Trophoblast cell (in vitro differentiated cells and primary cell): ENCODE results near the gene TMEM54.

Experiments
- DNase-seq, 2 donors: peaks; one replicate each; pipeline ENCODE4 v3.0.0-alpha.2; 2016
- H2AFZ ChIP-seq: 2 replicates; pipeline ENCODE4 v1.6.1; 2013; ENCODE audit warnings: low read length, moderate library complexity, mild to moderate bottlenecking; ENCODE audit not compliant: insufficient read depth, poor library complexity
- H2AK5ac ChIP-seq: 2 replicates; pipeline ENCODE4 v1.6.1; 2013; ENCODE audit warnings: mild to moderate bottlenecking, low read length
- H2BK120ac ChIP-seq: 2 replicates; pipeline ENCODE4 v1.6.1; 2013; ENCODE audit warnings: low read length, mild to moderate bottlenecking, moderate library complexity; ENCODE audit not compliant: insufficient read depth, poor library complexity
- H2BK12ac ChIP-seq: 2 replicates; pipeline ENCODE4 v1.6.1; 2013; ENCODE audit warnings: mild to moderate bottlenecking, low read length, moderate library complexity
- H2BK5ac ChIP-seq: 2 replicates; pipeline ENCODE4 v1.6.1; 2013; ENCODE audit warnings: low read length, low read depth, moderate library complexity, mild to moderate bottlenecking; ENCODE audit not compliant: poor library complexity
- H3K14ac ChIP-seq: 2 replicates; pipeline ENCODE4 v1.6.1; 2013; ENCODE audit warnings: mild to moderate bottlenecking, low read length
- H3K18ac ChIP-seq: 2 replicates; pipeline ENCODE4 v1.6.1; 2013; ENCODE audit warnings: mild to moderate bottlenecking, low read length
- H3K23ac ChIP-seq: 2 replicates; pipeline ENCODE4 v1.6.1; 2013; ENCODE audit warnings: low read length
- H3K27ac ChIP-seq: 2 replicates; pipeline ENCODE4 v1.5.1; 2013; ENCODE audit warnings: low read depth, mild to moderate bottlenecking, inconsistent platforms, low read length, moderate library complexity
- H3K27me3 ChIP-seq: 2 replicates; pipeline ENCODE4 v1.6.1; 2013; ENCODE audit warnings: inconsistent platforms, mild to moderate bottlenecking, low read length, moderate library complexity; ENCODE audit not compliant: insufficient read depth
- H3K36me3 ChIP-seq, 2 experiments: 1 replicate in 1 of 2; 2 replicates in 1 of 2; pipeline ENCODE4 v1.6.1; 2013; ENCODE audit warnings: low read length in 2 of 2, mild to moderate bottlenecking in 2 of 2, moderate library complexity in 1 of 2; ENCODE audit not compliant: insufficient read depth in 2 of 2, control insufficient read depth in 1 of 2
- H3K4ac ChIP-seq: 2 replicates; pipeline ENCODE4 v1.6.1; 2013; ENCODE audit warnings: low read depth, mild to moderate bottlenecking, low read length, moderate library complexity
- H3K4me1 ChIP-seq, 2 experiments: 1 replicate in 1 of 2; 2 replicates in 1 of 2; pipeline ENCODE4 v1.6.1; 2013; ENCODE audit warnings: low read length in 2 of 2, mild to moderate bottlenecking in 2 of 2, moderate library complexity in 1 of 2; ENCODE audit not compliant: insufficient read depth in 2 of 2, control insufficient read depth in 1 of 2
- H3K4me2 ChIP-seq: 2 replicates; pipeline ENCODE4 v1.6.1; 2013; ENCODE audit warnings: inconsistent platforms, mild to moderate bottlenecking, low read length, moderate library complexity
- H3K4me3 ChIP-seq: 2 replicates; pipeline ENCODE4 v1.5.1; 2013; ENCODE audit warnings: mild to moderate bottlenecking, low read depth, low read length, inconsistent platforms
- H3K79me1 ChIP-seq: one replicate; pipeline ENCODE4 v1.6.1; 2013; ENCODE audit warnings: low read length
- H3K79me2 ChIP-seq: 2 replicates; pipeline ENCODE4 v1.6.1; 2013; ENCODE audit warnings: low read length, mild to moderate bottlenecking; ENCODE audit not compliant: control insufficient read depth, insufficient read depth, poor library complexity
- H3K9ac ChIP-seq: 2 replicates; pipeline ENCODE4 v1.6.1; 2013; ENCODE audit warnings: mild to moderate bottlenecking, low read length
- H3K9me3 ChIP-seq: 2 replicates; pipeline ENCODE4 v1.6.1; 2013; ENCODE audit warnings: low read depth, mild to moderate bottlenecking, control low read depth, inconsistent platforms, low read length; ENCODE audit not compliant: insufficient read depth
- H4K12ac ChIP-seq: 2 replicates; pipeline ENCODE4 v1.6.1; 2013; ENCODE audit warnings: low read depth, mild to moderate bottlenecking, low read length, moderate library complexity
- H4K8ac ChIP-seq: 2 replicates; pipeline ENCODE4 v1.6.1; 2013; ENCODE audit warnings: low read depth, mild to moderate bottlenecking, low read length, moderate library complexity
- H4K91ac ChIP-seq: one replicate; pipeline ENCODE4 v1.6.1; 2013; ENCODE audit warnings: low read depth, mild to moderate bottlenecking, low read length, moderate library complexity
- WGBS: extraction: QIAGEN DNeasy Blood & Tissue Kit; methylation state at CpG from one replicate; pipeline ENCODE4 v1.1.7; 2013; ENCODE audit warnings: missing lambda C conversion rate; ENCODE audit not compliant: insufficient read length, insufficient coverage; ENCODE audit errors: extremely low coverage; 5-methylcytosine and 5-hydroxymethylcytosine counted together

TMEM54 gene

DNA sequence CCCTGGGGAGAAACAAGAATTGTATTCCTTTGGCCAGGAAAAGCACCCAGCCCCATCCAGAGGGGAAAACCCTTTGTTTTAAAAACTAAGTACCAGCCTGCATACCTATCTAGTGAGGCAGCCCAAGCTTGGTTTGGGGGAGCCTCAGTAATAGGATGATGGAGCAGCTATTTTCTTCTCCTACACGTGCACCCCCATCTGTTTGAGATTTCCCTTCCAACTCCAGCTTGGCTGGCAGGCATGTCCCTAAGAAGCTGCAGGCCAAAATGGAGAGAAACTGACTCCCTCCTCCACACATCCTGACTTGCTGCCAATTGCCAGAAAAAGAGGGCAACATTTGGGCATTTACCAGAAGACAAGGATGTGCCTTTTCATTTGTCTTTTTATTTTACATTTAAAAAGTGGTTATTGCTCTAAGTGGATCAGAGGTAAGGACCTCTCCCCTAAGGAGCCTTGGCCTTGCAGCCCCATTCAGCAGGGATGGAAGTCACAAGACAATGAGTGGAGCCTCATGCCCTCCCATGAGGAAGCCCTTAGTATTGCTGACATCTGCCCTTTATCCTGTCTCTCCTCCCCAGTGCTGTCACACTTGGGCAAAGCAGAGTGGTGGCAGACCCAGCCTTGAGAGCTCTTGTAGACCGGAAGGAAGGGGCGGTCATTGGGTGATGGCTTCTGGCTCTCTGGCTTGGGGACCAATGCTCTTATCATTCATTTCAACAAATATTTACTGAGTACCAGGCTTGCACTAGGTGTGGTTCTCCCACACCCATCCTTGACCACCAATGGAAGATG, 39.1 kb downstream of the TMEM54 start:
- H3K4me1 ChIP-seq: no peaks in the 10 kb centered on the region
- no peaks in the 10 kb centered on the region for H3K79me1 ChIP-seq
- H3K79me2 ChIP-seq: no peaks in the 10 kb centered on the region
- H3K27me3 ChIP-seq: no peaks in the 10 kb centered on the region
- no peak overlapping the region for H3K4me2 ChIP-seq
- peaks cover 2% of the 10 kb centered on the region for H3K9me3 ChIP-seq
- no peak overlapping the region for H2BK120ac ChIP-seq
- H2AK5ac ChIP-seq: no peak overlapping the region
- H2AFZ ChIP-seq: no peak overlapping the region
- no peak overlapping the region for H2BK5ac ChIP-seq
- WGBS: no CpG with 5 or more reads among the region's 3 CpGs
- no peak overlapping the region for H2BK12ac ChIP-seq
- no peak for DNase-seq
- H3K14ac ChIP-seq: no peak overlapping the region
- no peak overlapping the region for H4K12ac ChIP-seq
- no peak overlapping the region for H3K23ac ChIP-seq
- no peak overlapping the region for H3K27ac ChIP-seq
- no peak overlapping the region for H3K4ac ChIP-seq
- H4K8ac ChIP-seq: no peak overlapping the region
- H3K4me3 ChIP-seq: no peak overlapping the region
- H4K91ac ChIP-seq: no peak overlapping the region
- no peak overlapping the region for H3K18ac ChIP-seq
- H3K36me3 ChIP-seq: peaks cover 0 to 8% of the 10 kb centered on the region in 2 experiments
- H3K9ac ChIP-seq: no peak overlapping the region

DNA sequence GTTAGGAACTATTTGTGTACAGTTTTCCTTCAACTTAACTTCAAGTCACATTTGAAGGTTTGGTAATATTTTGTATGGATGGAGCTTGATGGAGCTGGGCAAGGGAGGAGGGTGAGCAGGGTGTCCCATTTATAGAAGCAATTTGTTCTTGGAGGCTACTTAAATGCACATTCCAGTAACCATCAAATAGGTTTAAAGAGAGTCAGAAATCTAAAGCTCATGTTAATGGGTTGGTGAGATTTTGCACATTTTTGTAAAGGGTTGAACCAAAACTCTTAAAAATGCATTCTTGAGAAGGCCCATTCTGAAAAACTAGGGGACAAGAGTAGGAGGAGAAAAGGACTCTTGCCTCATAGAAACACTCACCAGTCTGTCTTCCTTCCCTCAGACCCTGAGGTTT, 40.6 kb downstream of the TMEM54 start:
- Histone ChIP-seq H3K79me1 (no peaks in the 10 kb centered on the region), H3K18ac (no peak overlapping the region), H4K91ac (no peak overlapping the region), H3K36me3 (peaks cover 2 to 14% of the 10 kb centered on the region in 2 experiments), H3K27me3 (no peaks in the 10 kb centered on the region), H2AK5ac (no peak overlapping the region), H3K9me3 (peaks cover 2% of the 10 kb centered on the region), H3K27ac (no peak overlapping the region), H3K14ac (no peak overlapping the region), H3K79me2 (no peaks in the 10 kb centered on the region), H3K4ac (no peak overlapping the region), H2AFZ (no peak overlapping the region), H3K4me2 (no peak overlapping the region), H4K12ac (no peak overlapping the region), H3K9ac (no peak overlapping the region), H2BK5ac (no peak overlapping the region), H3K23ac (no peak overlapping the region), H2BK120ac (no peak overlapping the region), H3K4me1 (no peaks in the 10 kb centered on the region), H2BK12ac (no peak overlapping the region), H4K8ac (no peak overlapping the region), H3K4me3 (no peak overlapping the region)
- no peak for DNase-seq

DNA sequence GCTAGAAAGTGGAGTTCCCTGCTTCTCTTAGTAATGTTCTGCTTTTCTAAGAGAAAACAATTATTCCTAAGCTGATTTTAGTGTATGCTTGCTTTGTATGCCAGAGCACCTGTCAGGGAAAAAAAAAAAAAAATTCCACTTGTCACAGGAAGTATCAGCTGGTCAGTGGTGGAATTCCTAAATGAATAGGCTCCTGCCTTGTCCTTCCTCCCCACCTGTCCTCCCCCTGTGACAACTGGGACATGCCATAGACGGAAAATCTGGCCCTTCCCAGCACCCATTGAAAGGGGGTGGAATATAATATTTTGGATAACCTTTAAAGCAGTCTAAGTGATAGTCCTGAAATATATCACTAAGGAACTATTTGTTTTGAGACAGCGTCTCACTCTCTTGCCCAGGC, 41.3 kb downstream of the TMEM54 start:
- H3K36me3 ChIP-seq: peaks cover 2 to 14% of the 10 kb centered on the region in 2 experiments
- H2BK5ac ChIP-seq: no peak overlapping the region
- H3K27ac ChIP-seq: no peak overlapping the region
- H2BK120ac ChIP-seq: no peak overlapping the region
- no peaks in the 10 kb centered on the region for H3K79me2 ChIP-seq
- H4K12ac ChIP-seq: no peak overlapping the region
- H4K8ac ChIP-seq: no peak overlapping the region
- H3K4me3 ChIP-seq: no peak overlapping the region
- H3K27me3 ChIP-seq: no peaks in the 10 kb centered on the region
- no peak overlapping the region for H3K9ac ChIP-seq
- no peak overlapping the region for H3K14ac ChIP-seq
- no peak overlapping the region for H3K4ac ChIP-seq
- no peaks in the 10 kb centered on the region for H3K79me1 ChIP-seq
- peaks cover 2% of the 10 kb centered on the region for H3K9me3 ChIP-seq
- H3K18ac ChIP-seq: no peak overlapping the region
- no peaks in the 10 kb centered on the region for H3K4me1 ChIP-seq
- no peak overlapping the region for H2BK12ac ChIP-seq
- no peak overlapping the region for H3K4me2 ChIP-seq
- H2AK5ac ChIP-seq: no peak overlapping the region
- no peak for DNase-seq
- H3K23ac ChIP-seq: no peak overlapping the region
- H2AFZ ChIP-seq: no peak overlapping the region
- no CpG with 5 or more reads among the region's 2 CpGs for WGBS
- H4K91ac ChIP-seq: no peak overlapping the region

DNA sequence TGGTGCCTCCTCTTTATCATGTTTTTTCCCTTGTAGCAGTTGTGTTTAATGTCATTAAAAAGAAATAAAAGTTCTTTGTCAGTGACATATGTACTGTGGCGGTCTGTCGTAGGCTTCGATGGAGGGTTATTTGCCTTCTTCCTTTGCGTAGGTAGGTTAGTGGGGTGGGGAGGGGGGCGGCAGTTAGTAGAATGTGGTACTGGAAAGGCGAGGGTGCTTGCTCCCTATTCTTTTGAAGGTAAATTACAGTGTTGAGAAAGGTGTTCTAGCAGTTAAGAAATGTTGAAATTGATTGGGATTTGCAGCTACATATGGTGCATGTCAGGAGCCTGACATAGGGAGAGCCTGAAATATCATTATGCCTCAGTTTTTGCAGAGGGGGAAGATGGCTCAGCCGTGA, 42.4 kb downstream of the TMEM54 start:
- no peak overlapping the region for H2AFZ ChIP-seq
- no peaks in the 10 kb centered on the region for H3K4me1 ChIP-seq
- no peak overlapping the region for H2BK5ac ChIP-seq
- H3K27me3 ChIP-seq: no peaks in the 10 kb centered on the region
- no CpG with 5 or more reads among the region's 7 CpGs for WGBS
- H3K27ac ChIP-seq: no peak overlapping the region
- no peak overlapping the region for H3K14ac ChIP-seq
- H3K23ac ChIP-seq: no peak overlapping the region
- DNase-seq: no peak
- H2AK5ac ChIP-seq: no peak overlapping the region
- no peak overlapping the region for H4K12ac ChIP-seq
- no peak overlapping the region for H4K91ac ChIP-seq
- no peak overlapping the region for H3K9ac ChIP-seq
- H2BK120ac ChIP-seq: no peak overlapping the region
- no peak overlapping the region for H3K4me3 ChIP-seq
- no peak overlapping the region for H3K4ac ChIP-seq
- H2BK12ac ChIP-seq: no peak overlapping the region
- H3K9me3 ChIP-seq: peaks cover 2% of the 10 kb centered on the region
- H3K36me3 ChIP-seq: peaks cover 2 to 16% of the 10 kb centered on the region in 2 experiments
- H3K4me2 ChIP-seq: no peak overlapping the region
- H4K8ac ChIP-seq: no peak overlapping the region
- no peak overlapping the region for H3K18ac ChIP-seq
- no peaks in the 10 kb centered on the region for H3K79me1 ChIP-seq
- H3K79me2 ChIP-seq: no peaks in the 10 kb centered on the region
